HG03064 (cell line): Measurements from ENCODE around the gene ZSCAN30.
"Not testable (repeated sequence)": the region's sequence is repeated elsewhere in the genome, so short reads cannot be mapped to it uniquely, and the experiment has no call there.

ENCODE experiments used
- ATAC-seq: cut with Tn5 transposase; IDR thresholded peaks from one replicate; pipeline ENCODE4 v1.9.1; 2021; ENCODE audit warnings: low read depth; ENCODE audit not compliant: unreplicated experiment

ZSCAN30 gene

GRCh38 chr18:35240664-35241447, 49.2 kb downstream of the ZSCAN30 start, which contains the start of gene ZNF397:
TSS of gene ZNF397 (plus strand) at chr18:35241034. CDS start at chr18:35242471, 1,437 bp downstream.
- peak; percentile 98 for ATAC-seq

GRCh38 chr18:35239314-35239713, 50.7 kb downstream of the ZSCAN30 start:
- ATAC-seq = no peak

- ATAC-seq = no peak
Measured at GRCh38 chr18:35236571-35237363, 53.3 kb downstream of the ZSCAN30 start.

GRCh38 chr18:35231052-35231451, 59.0 kb downstream of the ZSCAN30 start:
- ATAC-seq = peak; percentile 81

- no peak for ATAC-seq
Measured at GRCh38 chr18:35227254-35227653, 62.8 kb downstream of the ZSCAN30 start.

GRCh38 chr18:35223797-35224196, 66.2 kb downstream of the ZSCAN30 start:
- no peak for ATAC-seq

GRCh38 chr18:35220424-35220823, 69.6 kb downstream of the ZSCAN30 start:
- no peak for ATAC-seq

- not testable (repeated sequence) for ATAC-seq
Measured at GRCh38 chr18:35219331-35219730, 70.7 kb downstream of the ZSCAN30 start.

- ATAC-seq = not testable (repeated sequence)
Measured at GRCh38 chr18:35216611-35217010, 73.4 kb downstream of the ZSCAN30 start.

GRCh38 chr18:35215026-35215425, 75.0 kb downstream of the ZSCAN30 start:
- no peak for ATAC-seq

GRCh38 chr18:35205746-35206458, 84.1 kb downstream of the ZSCAN30 start:
- not testable (repeated sequence) for ATAC-seq

- ATAC-seq = no peak
Measured at GRCh38 chr18:35205199-35205712, 84.8 kb downstream of the ZSCAN30 start.

GRCh38 chr18:35203067-35203466, 87.0 kb downstream of the ZSCAN30 start:
- ATAC-seq = no peak

- ATAC-seq = no peak
Measured at GRCh38 chr18:35201256-35201931, 88.6 kb downstream of the ZSCAN30 start.
